IMR-90 (cell line): ENCODE results near the gene NUP43. TPM values are rescaled to one million over a fixed set of nuclear protein-coding genes. Genes with fewer than 3 reads are reported as not detected.

ENCODE experiments used
- ATAC-seq: fragments of 200-7000 bp; cut with Tn5 transposase; 2 replicates; pipeline ENCODE4 v1.9.1; 2020; ENCODE audit warnings: low read depth, mild to moderate bottlenecking, moderate library complexity
- BruUV-seq: library from RNA; stranded (reverse); fragments of 400-500 nt; replicated peaks from 2 replicates; lab custom pipeline; 2021; lab: Mats Ljungman, UMichigan
- CTCF ChIA-PET: fragments of 300-600 bp; formaldehyde crosslinking; extraction: SDS; loops from one replicate; lab custom pipeline; 2021; ENCODE audit warnings: antibody characterized with exemption; lab: Yijun Ruan, JAX
- POLR2A ChIA-PET: fragments of 300-600 bp; sonication (Branson Sonifier 250); formaldehyde crosslinking; loops from one replicate; lab custom pipeline; 2022; ENCODE audit warnings: antibody characterized with exemption; ENCODE audit not compliant: unreplicated experiment; lab: Charles Lee
- DNase-seq: peaks from one replicate; pipeline ENCODE4 v3.0.0; 2013
- H2AFZ ChIP-seq: replicated peaks from 2 replicates; pipeline ENCODE3; 2013; ENCODE audit warnings: low read length, mild to moderate bottlenecking; ENCODE audit not compliant: poor library complexity
- H2AK5ac ChIP-seq: 2 replicates; pipeline ENCODE4 v1.6.1; 2013; ENCODE audit warnings: low read depth, low read length, inconsistent platforms
- H2AK9ac ChIP-seq: replicated peaks from 2 replicates; pipeline ENCODE3; 2013; ENCODE audit warnings: mild to moderate bottlenecking, low read depth, low read length, moderate library complexity; ENCODE audit not compliant: poor library complexity
- H2BK120ac ChIP-seq: 2 replicates; pipeline ENCODE4 v1.6.1; 2013; ENCODE audit warnings: low read depth, low read length, inconsistent platforms
- H2BK15ac ChIP-seq: 3 replicates; pipeline ENCODE4 v1.6.1; 2013; ENCODE audit warnings: low read depth, low read length, inconsistent platforms
- H2BK20ac ChIP-seq: 2 replicates; pipeline ENCODE4 v1.6.1; 2013; ENCODE audit warnings: low read depth, mild to moderate bottlenecking, inconsistent platforms, low read length, moderate library complexity
- H2BK5ac ChIP-seq: 2 replicates; pipeline ENCODE4 v1.6.1; 2013; ENCODE audit warnings: mild to moderate bottlenecking, low read depth, low read length, inconsistent platforms; ENCODE audit not compliant: poor library complexity, severe bottlenecking
- H3K14ac ChIP-seq: replicated peaks from 2 replicates; pipeline ENCODE4 v1.6.1; 2013; ENCODE audit warnings: low read depth, low read length, inconsistent platforms
- H3K18ac ChIP-seq: 2 replicates; pipeline ENCODE4 v1.6.1; 2013; ENCODE audit warnings: low read depth, low read length, control low read depth
- H3K23ac ChIP-seq: 2 replicates; pipeline ENCODE4 v1.6.1; 2013; ENCODE audit warnings: low read depth, low read length, inconsistent platforms
- H3K27ac ChIP-seq: 2 replicates; pipeline ENCODE4 v1.5.1; 2013; ENCODE audit warnings: mild to moderate bottlenecking, control low read depth, low read length; ENCODE audit not compliant: insufficient read depth
- H3K27me3 ChIP-seq: 2 replicates; pipeline ENCODE4 v1.6.1; 2013; ENCODE audit warnings: low read length; ENCODE audit not compliant: control insufficient read depth, insufficient read depth
- H3K36me3 ChIP-seq: 2 replicates; pipeline ENCODE4 v1.6.1; 2013; ENCODE audit warnings: low read length, mixed read lengths; ENCODE audit not compliant: control insufficient read depth, insufficient read depth
- H3K4ac ChIP-seq: 2 replicates; pipeline ENCODE4 v1.6.1; 2013; ENCODE audit warnings: low read depth, low read length, inconsistent platforms
- H3K4me1 ChIP-seq: 2 replicates; pipeline ENCODE4 v1.6.1; 2013; ENCODE audit warnings: low read length, mixed read lengths; ENCODE audit not compliant: control insufficient read depth, insufficient read depth
- H3K4me2 ChIP-seq: 2 replicates; pipeline ENCODE4 v1.6.1; 2013; ENCODE audit warnings: low read depth, mild to moderate bottlenecking, control low read depth, low read length, moderate library complexity
- H3K4me3 ChIP-seq: 2 replicates; pipeline ENCODE4 v1.5.1; 2013; ENCODE audit warnings: low read depth, mild to moderate bottlenecking, control low read depth, low read length, moderate library complexity; ENCODE audit not compliant: insufficient read depth
- H3K56ac ChIP-seq: 2 replicates; pipeline ENCODE4 v1.6.1; 2013; ENCODE audit warnings: low read length, inconsistent platforms; ENCODE audit not compliant: insufficient read depth; ENCODE audit errors: extremely low read depth
- H3K79me1 ChIP-seq, 2 experiments: 2 replicates each; pipeline ENCODE4 v1.6.1; 2013; ENCODE audit warnings: low read length in 2 of 2, inconsistent platforms in 1 of 2, low read depth in 1 of 2
- H3K9ac ChIP-seq: 2 replicates; pipeline ENCODE4 v1.6.1; 2013; ENCODE audit warnings: low read depth, low read length, control low read depth
- H3K9me1 ChIP-seq: 2 replicates; pipeline ENCODE4 v1.6.1; 2013; ENCODE audit warnings: low read length, inconsistent platforms; ENCODE audit not compliant: insufficient read depth
- H3K9me3 ChIP-seq: 2 replicates; pipeline ENCODE4 v1.6.1; 2013; ENCODE audit warnings: low read length; ENCODE audit not compliant: control insufficient read depth, insufficient read depth
- H4K20me1 ChIP-seq: 2 replicates; pipeline ENCODE4 v1.6.1; 2013; ENCODE audit warnings: low read length, inconsistent platforms; ENCODE audit not compliant: insufficient read depth
- H4K5ac ChIP-seq: 2 replicates; pipeline ENCODE4 v1.6.1; 2013; ENCODE audit warnings: mild to moderate bottlenecking, low read depth, low read length, control low read depth
- H4K8ac ChIP-seq, 2 experiments: 2 replicates each; pipeline ENCODE4 v1.6.1; 2013; ENCODE audit warnings: low read depth in 2 of 2, low read length in 2 of 2, control low read depth in 1 of 2, inconsistent platforms in 1 of 2
- H4K91ac ChIP-seq: 2 replicates; pipeline ENCODE4 v1.6.1; 2013; ENCODE audit warnings: low read depth, low read length, inconsistent platforms; ENCODE audit not compliant: insufficient read depth
- FOS ChIP-seq: fragments of 150-350 bp; IDR thresholded peaks from 2 replicates; pipeline ENCODE4 v1.6.1; 2016; ENCODE audit warnings: low read depth, low read length
- MAZ ChIP-seq: IDR thresholded peaks from 2 replicates; pipeline ENCODE4 v1.6.1; 2012; ENCODE audit warnings: low read depth, mild to moderate bottlenecking, low read length, improper control_type of control experiment, moderate library complexity, borderline replicate concordance
- MXI1 ChIP-seq: IDR thresholded peaks from 2 replicates; pipeline ENCODE4 v1.6.1; 2012; ENCODE audit warnings: low read depth, mild to moderate bottlenecking, low read length, moderate library complexity, borderline replicate concordance
- NFE2L2 ChIP-seq: fragments of 150-350 bp; IDR thresholded peaks from 2 replicates; pipeline ENCODE4 v1.6.1; 2016; ENCODE audit warnings: low read depth, mild to moderate bottlenecking, low read length
- POLR2A ChIP-seq: IDR thresholded peaks from 2 replicates; pipeline ENCODE4 v1.6.1; 2012; ENCODE audit warnings: mild to moderate bottlenecking, low read depth, low read length
- RAD21 ChIP-seq: IDR thresholded peaks from 2 replicates; pipeline ENCODE4 v1.6.1; 2012; ENCODE audit warnings: low read length, improper control_type of control experiment
- RFX5 ChIP-seq: IDR thresholded peaks from 2 replicates; pipeline ENCODE4 v1.8.0; 2012; ENCODE audit warnings: low read depth, mild to moderate bottlenecking, low read length, moderate library complexity
- WGBS, 2 experiments: methylation state at CpG; one replicate each; pipeline versions ENCODE4 v1.1.5 to v1.1.7; 2013; ENCODE audit warnings: missing lambda C conversion rate in 2 of 2; ENCODE audit not compliant: insufficient read length in 1 of 2; ENCODE audit errors: extremely low coverage in 2 of 2; 5-methylcytosine and 5-hydroxymethylcytosine counted together
- dilution Hi-C: fragments of 300-500 bp; cut with HindIII; formaldehyde crosslinking; loops from one replicate; pipeline ENCODE4 v1.14.3; 2018; ENCODE audit warnings: low sequenced_read_pairs; ENCODE audit not compliant: unreplicated experiment
- in situ Hi-C: fragments of 300-500 bp; cut with MboI; formaldehyde crosslinking; loops from 3 replicates; pipeline ENCODE4 v1.14.3; 2019; ENCODE audit warnings: low sequenced_read_pairs, inconsistent platforms, mixed read lengths
- intact Hi-C: fragments of 100-400 bp; cut with micrococcal nuclease; formaldehyde crosslinking; loops from 2 replicates; pipeline ENCODE4 v1.10.0; 2022
- polyA plus RNA-seq, 3 experiments: library from polyadenylated mRNA; depleted of rRNA; stranded (reverse); fragments of >200 nt; gene quantifications; 2 replicates each; pipeline ENCODE4 v1.2.3, GENCODE V29; 2012; ENCODE audit warnings: low replicate concordance in 1 of 3
- total RNA-seq: library from RNA; depleted of rRNA; stranded (reverse); fragments of >200 nt; gene quantifications from 2 replicates; pipeline ENCODE4 v1.2.3, GENCODE V29; 2012

NUP43 gene
- total and polyA plus RNA-seq, 2 of the 4 experiments (the other 2 are of a cell fraction): 14.2 to 40.5 TPM

DNA sequence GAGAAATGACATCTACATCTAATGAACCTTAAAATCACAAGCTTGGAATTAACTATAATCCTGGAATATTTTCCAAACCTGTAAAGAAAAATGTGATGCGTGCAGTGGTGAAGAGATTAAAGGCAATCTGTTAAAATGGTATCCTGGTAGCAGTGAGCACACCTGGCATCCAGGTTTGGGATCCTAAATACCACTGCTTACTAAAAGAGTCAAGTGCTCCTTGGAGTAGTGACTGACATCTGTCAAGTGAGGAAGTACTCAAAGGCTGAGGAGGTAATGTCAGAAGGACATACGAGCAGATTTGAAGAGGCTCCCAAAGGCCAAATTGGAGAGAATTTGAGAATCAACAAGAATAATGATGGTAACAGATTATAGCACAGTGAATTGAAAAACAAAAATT, 36.0 kb upstream of the NUP43 start:
- in situ Hi-C loops: no loop called here
- Histone ChIP-seq H4K20me1 (no peaks in the 10 kb centered on the region), H2BK15ac (no peak overlapping the region), H3K27ac (no peak overlapping the region), H3K18ac (no peak overlapping the region), H3K4me1 (no peaks in the 10 kb centered on the region), H4K5ac (no peak overlapping the region), H3K27me3 (no peaks in the 10 kb centered on the region), H2AK5ac (no peak overlapping the region), H2AFZ (no peak overlapping the region), H2BK20ac (no peak overlapping the region), H3K9me1 (0 out of 2 replicates have a peak, but pooled peaks cover 3% of the 10 kb centered on the region), H4K8ac (no peak overlapping the region), H2BK120ac (no peak overlapping the region), H4K91ac (no peak overlapping the region), H3K36me3 (peaks cover 8% of the 10 kb centered on the region), H3K4ac (no peak overlapping the region), H3K9ac (no peak overlapping the region), H2BK5ac (no peak overlapping the region), H3K23ac (no peak overlapping the region), H3K4me3 (no peak overlapping the region), H3K14ac (no peak overlapping the region), H3K4me2 (no peak overlapping the region), H3K9me3 (no peaks in the 10 kb centered on the region), H3K79me1 (peaks cover 11 to 29% of the 10 kb centered on the region in 2 experiments), H2AK9ac (no peak overlapping the region), H3K56ac (no peak overlapping the region)
- ChIA-PET POLR2A (no interaction called here), CTCF (no interaction called here)
- intact Hi-C loops: no loop called here
- ATAC-seq (no peak), DNase-seq (no peak)
- dilution Hi-C loops: no loop called here
- TF ChIP-seq FOS (no peak), MAZ (no peak), NFE2L2 (no peak), RFX5 (no peak), POLR2A (no peak), MXI1 (no peak), RAD21 (no peak)
- WGBS, 2 experiments: 83% methylated on average over 1 of the region's 2 CpGs; no CpG with 5 or more reads in 1 of the 2 experiments
- no TSS peak for BruUV-seq
